IMR-90 (cell line): ENCODE measurements around the gene DLAT. TPM values are rescaled to one million over a fixed set of nuclear protein-coding genes. Genes with fewer than 3 reads are reported as not detected.
A peak's percentile ranks its signal among the peaks of the same experiment; 100 is the strongest.

Experiments used
- ATAC-seq: fragments of 200-7000 bp; cut with Tn5 transposase; 2 replicates; pipeline ENCODE4 v1.9.1; 2020; ENCODE audit warnings: low read depth, mild to moderate bottlenecking, moderate library complexity
- BruUV-seq: library from RNA; stranded (reverse); fragments of 400-500 nt; replicated peaks from 2 replicates; lab custom pipeline; 2021; lab: Mats Ljungman, UMichigan
- CTCF ChIA-PET: fragments of 300-600 bp; formaldehyde crosslinking; extraction: SDS; loops from one replicate; lab custom pipeline; 2021; ENCODE audit warnings: antibody characterized with exemption; lab: Yijun Ruan, JAX
- POLR2A ChIA-PET: fragments of 300-600 bp; sonication (Branson Sonifier 250); formaldehyde crosslinking; loops from one replicate; lab custom pipeline; 2022; ENCODE audit warnings: antibody characterized with exemption; ENCODE audit not compliant: unreplicated experiment; lab: Charles Lee
- DNase-seq: peaks from one replicate; pipeline ENCODE4 v3.0.0; 2013
- H2AFZ ChIP-seq: replicated peaks from 2 replicates; pipeline ENCODE3; 2013; ENCODE audit warnings: low read length, mild to moderate bottlenecking; ENCODE audit not compliant: poor library complexity
- H2AK5ac ChIP-seq: 2 replicates; pipeline ENCODE4 v1.6.1; 2013; ENCODE audit warnings: low read depth, low read length, inconsistent platforms
- H2AK9ac ChIP-seq: replicated peaks from 2 replicates; pipeline ENCODE3; 2013; ENCODE audit warnings: mild to moderate bottlenecking, low read depth, low read length, moderate library complexity; ENCODE audit not compliant: poor library complexity
- H2BK120ac ChIP-seq: 2 replicates; pipeline ENCODE4 v1.6.1; 2013; ENCODE audit warnings: low read depth, low read length, inconsistent platforms
- H2BK15ac ChIP-seq: 3 replicates; pipeline ENCODE4 v1.6.1; 2013; ENCODE audit warnings: low read depth, low read length, inconsistent platforms
- H2BK20ac ChIP-seq: 2 replicates; pipeline ENCODE4 v1.6.1; 2013; ENCODE audit warnings: low read depth, mild to moderate bottlenecking, inconsistent platforms, low read length, moderate library complexity
- H2BK5ac ChIP-seq: 2 replicates; pipeline ENCODE4 v1.6.1; 2013; ENCODE audit warnings: mild to moderate bottlenecking, low read depth, low read length, inconsistent platforms; ENCODE audit not compliant: poor library complexity, severe bottlenecking
- H3K14ac ChIP-seq: replicated peaks from 2 replicates; pipeline ENCODE4 v1.6.1; 2013; ENCODE audit warnings: low read depth, low read length, inconsistent platforms
- H3K18ac ChIP-seq: 2 replicates; pipeline ENCODE4 v1.6.1; 2013; ENCODE audit warnings: low read depth, low read length, control low read depth
- H3K23ac ChIP-seq: 2 replicates; pipeline ENCODE4 v1.6.1; 2013; ENCODE audit warnings: low read depth, low read length, inconsistent platforms
- H3K27ac ChIP-seq: 2 replicates; pipeline ENCODE4 v1.5.1; 2013; ENCODE audit warnings: mild to moderate bottlenecking, control low read depth, low read length; ENCODE audit not compliant: insufficient read depth
- H3K27me3 ChIP-seq: 2 replicates; pipeline ENCODE4 v1.6.1; 2013; ENCODE audit warnings: low read length; ENCODE audit not compliant: control insufficient read depth, insufficient read depth
- H3K36me3 ChIP-seq: 2 replicates; pipeline ENCODE4 v1.6.1; 2013; ENCODE audit warnings: low read length, mixed read lengths; ENCODE audit not compliant: control insufficient read depth, insufficient read depth
- H3K4ac ChIP-seq: 2 replicates; pipeline ENCODE4 v1.6.1; 2013; ENCODE audit warnings: low read depth, low read length, inconsistent platforms
- H3K4me1 ChIP-seq: 2 replicates; pipeline ENCODE4 v1.6.1; 2013; ENCODE audit warnings: low read length, mixed read lengths; ENCODE audit not compliant: control insufficient read depth, insufficient read depth
- H3K4me2 ChIP-seq: 2 replicates; pipeline ENCODE4 v1.6.1; 2013; ENCODE audit warnings: low read depth, mild to moderate bottlenecking, control low read depth, low read length, moderate library complexity
- H3K4me3 ChIP-seq: 2 replicates; pipeline ENCODE4 v1.5.1; 2013; ENCODE audit warnings: low read depth, mild to moderate bottlenecking, control low read depth, low read length, moderate library complexity; ENCODE audit not compliant: insufficient read depth
- H3K56ac ChIP-seq: 2 replicates; pipeline ENCODE4 v1.6.1; 2013; ENCODE audit warnings: low read length, inconsistent platforms; ENCODE audit not compliant: insufficient read depth; ENCODE audit errors: extremely low read depth
- H3K79me1 ChIP-seq, 2 experiments: 2 replicates each; pipeline ENCODE4 v1.6.1; 2013; ENCODE audit warnings: low read length in 2 of 2, inconsistent platforms in 1 of 2, low read depth in 1 of 2
- H3K9ac ChIP-seq: 2 replicates; pipeline ENCODE4 v1.6.1; 2013; ENCODE audit warnings: low read depth, low read length, control low read depth
- H3K9me1 ChIP-seq: 2 replicates; pipeline ENCODE4 v1.6.1; 2013; ENCODE audit warnings: low read length, inconsistent platforms; ENCODE audit not compliant: insufficient read depth
- H3K9me3 ChIP-seq: 2 replicates; pipeline ENCODE4 v1.6.1; 2013; ENCODE audit warnings: low read length; ENCODE audit not compliant: control insufficient read depth, insufficient read depth
- H4K20me1 ChIP-seq: 2 replicates; pipeline ENCODE4 v1.6.1; 2013; ENCODE audit warnings: low read length, inconsistent platforms; ENCODE audit not compliant: insufficient read depth
- H4K5ac ChIP-seq: 2 replicates; pipeline ENCODE4 v1.6.1; 2013; ENCODE audit warnings: mild to moderate bottlenecking, low read depth, low read length, control low read depth
- H4K8ac ChIP-seq, 2 experiments: 2 replicates each; pipeline ENCODE4 v1.6.1; 2013; ENCODE audit warnings: low read depth in 2 of 2, low read length in 2 of 2, control low read depth in 1 of 2, inconsistent platforms in 1 of 2
- H4K91ac ChIP-seq: 2 replicates; pipeline ENCODE4 v1.6.1; 2013; ENCODE audit warnings: low read depth, low read length, inconsistent platforms; ENCODE audit not compliant: insufficient read depth
- BHLHE40 ChIP-seq: fragments of 150-350 bp; IDR thresholded peaks from 2 replicates; pipeline ENCODE4 v1.6.1; 2016; ENCODE audit warnings: mild to moderate bottlenecking, low read depth, low read length
- CHD1 ChIP-seq: IDR thresholded peaks from 2 replicates; pipeline ENCODE4 v1.6.1; 2012; ENCODE audit warnings: low read depth, low read length, improper control_type of control experiment
- MAFK ChIP-seq: IDR thresholded peaks from 2 replicates; pipeline ENCODE4 v1.6.1; 2012; ENCODE audit warnings: low read depth, low read length, improper control_type of control experiment
- MAZ ChIP-seq: IDR thresholded peaks from 2 replicates; pipeline ENCODE4 v1.6.1; 2012; ENCODE audit warnings: low read depth, mild to moderate bottlenecking, low read length, improper control_type of control experiment, moderate library complexity, borderline replicate concordance
- NFE2L2 ChIP-seq: fragments of 150-350 bp; IDR thresholded peaks from 2 replicates; pipeline ENCODE4 v1.6.1; 2016; ENCODE audit warnings: low read depth, mild to moderate bottlenecking, low read length
- SMC3 ChIP-seq: fragments of 150-350 bp; IDR thresholded peaks from 2 replicates; pipeline ENCODE4 v1.6.1; 2016; ENCODE audit warnings: low read depth, mild to moderate bottlenecking, antibody characterized with exemption, low read length, moderate library complexity
- WGBS, 2 experiments: methylation state at CpG; one replicate each; pipeline versions ENCODE4 v1.1.5 to v1.1.7; 2013; ENCODE audit warnings: missing lambda C conversion rate in 2 of 2; ENCODE audit not compliant: insufficient read length in 1 of 2; ENCODE audit errors: extremely low coverage in 2 of 2; 5-methylcytosine and 5-hydroxymethylcytosine counted together
- dilution Hi-C: fragments of 300-500 bp; cut with HindIII; formaldehyde crosslinking; loops from one replicate; pipeline ENCODE4 v1.14.3; 2018; ENCODE audit warnings: low sequenced_read_pairs; ENCODE audit not compliant: unreplicated experiment
- in situ Hi-C: fragments of 300-500 bp; cut with MboI; formaldehyde crosslinking; loops from 3 replicates; pipeline ENCODE4 v1.14.3; 2019; ENCODE audit warnings: low sequenced_read_pairs, inconsistent platforms, mixed read lengths
- intact Hi-C: fragments of 100-400 bp; cut with micrococcal nuclease; formaldehyde crosslinking; loops from 2 replicates; pipeline ENCODE4 v1.10.0; 2022
- polyA plus RNA-seq, 3 experiments: library from polyadenylated mRNA; depleted of rRNA; stranded (reverse); fragments of >200 nt; gene quantifications; 2 replicates each; pipeline ENCODE4 v1.2.3, GENCODE V29; 2012; ENCODE audit warnings: low replicate concordance in 1 of 3
- total RNA-seq: library from RNA; depleted of rRNA; stranded (reverse); fragments of >200 nt; gene quantifications from 2 replicates; pipeline ENCODE4 v1.2.3, GENCODE V29; 2012

DLAT gene
- total and polyA plus RNA-seq, 2 of the 4 experiments (the other 2 are of a cell fraction): 15.5 to 27.2 TPM

DNA sequence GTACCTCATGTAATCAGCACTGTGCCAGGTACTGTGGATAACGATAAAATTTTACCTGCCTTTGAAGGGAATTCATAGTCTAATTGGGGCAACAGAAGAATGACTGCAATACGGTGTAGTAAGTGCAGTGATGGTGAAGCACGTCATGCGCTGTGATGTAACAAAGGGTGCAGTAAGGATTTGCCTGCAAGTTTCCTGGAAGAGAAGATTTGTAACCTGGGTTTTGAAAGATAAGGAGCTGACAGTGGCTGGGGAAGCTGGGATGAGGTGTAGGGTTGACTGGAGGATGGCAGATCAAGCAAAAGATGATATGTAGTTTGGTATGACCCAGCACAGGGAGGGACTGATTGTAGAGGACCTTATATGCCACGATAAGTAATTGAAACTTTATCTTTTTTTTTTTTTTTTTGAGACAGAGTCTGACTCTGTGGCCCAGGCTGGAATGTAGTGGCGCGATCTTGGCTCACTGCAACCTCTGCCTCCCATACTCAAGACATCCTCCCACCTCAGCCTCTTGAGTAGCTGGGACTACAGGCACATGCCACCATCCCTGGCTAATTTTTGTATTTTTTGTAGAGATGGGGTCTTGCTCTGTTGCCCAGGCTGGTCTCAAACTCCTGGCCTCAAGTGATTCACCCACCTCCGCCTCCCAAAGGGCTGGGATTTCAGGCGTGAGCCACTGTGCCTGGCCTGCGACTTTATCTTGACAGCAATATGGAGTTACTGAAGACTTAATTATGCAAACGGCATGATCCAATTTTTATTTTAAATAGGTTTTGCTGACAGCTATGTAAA lies 72.7 kb downstream of the DLAT start (continued):
- TF ChIP-seq CHD1: no peak

DNA sequence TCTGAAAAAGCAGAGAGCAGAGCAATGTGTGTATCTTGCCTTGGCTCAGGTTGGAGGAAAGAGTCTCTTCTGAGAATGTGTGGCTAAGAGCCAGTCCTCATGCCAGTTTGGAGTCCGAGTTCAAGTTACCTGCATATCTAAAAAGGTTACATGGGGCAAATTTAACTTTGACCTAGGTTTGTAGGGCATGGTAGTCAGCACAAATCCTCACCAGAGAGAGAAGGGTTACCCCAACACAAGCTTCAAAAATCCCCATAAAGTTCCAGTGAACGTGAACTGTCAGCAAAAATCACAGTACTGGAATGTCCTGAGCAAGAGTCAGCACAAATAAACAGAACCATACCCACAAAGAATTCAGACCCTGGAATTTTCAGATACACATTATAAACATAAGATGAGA lies 75.3 kb downstream of the DLAT start:
- H3K23ac ChIP-seq: peak overlapping the region; percentile 61; the same call in 1 of the 2 replicates
- TF ChIP-seq NFE2L2: peak; percentile 13; the same call in 1 of the 2 replicates
- TF ChIP-seq MAFK: peak; percentile 95
- TF ChIP-seq BHLHE40: peak; percentile 46; the same call in 1 of the 2 replicates
- TF ChIP-seq CHD1: no peak
- TF ChIP-seq MAZ: no peak
- TF ChIP-seq SMC3: no peak
- H2BK20ac ChIP-seq: peak overlapping the region; percentile 96
- peak overlapping the region; percentile 77 for H3K4me2 ChIP-seq
- peak overlapping the region; percentile 33; the same call in 1 of the 2 replicates for H3K9ac ChIP-seq
- no TSS peak for BruUV-seq
- H3K4ac ChIP-seq: peak overlapping the region; percentile 93
- peak overlapping the region; percentile 98 for H2BK120ac ChIP-seq
- H3K27me3 ChIP-seq: no peaks in the 10 kb centered on the region
- no peaks in the 10 kb centered on the region for H4K20me1 ChIP-seq
- no peak overlapping the region for H2AK9ac ChIP-seq
- H2AK5ac ChIP-seq: peak overlapping the region; percentile 46; the same call in 1 of the 2 replicates
- peak overlapping the region; percentile 94 for H3K18ac ChIP-seq
- H2BK5ac ChIP-seq: peak overlapping the region; percentile 96
- H3K4me3 ChIP-seq: no peak overlapping the region
- peak overlapping the region; percentile 60; the same call in 1 of the 2 replicates for H3K56ac ChIP-seq
- in situ Hi-C loops: loop anchor here (25.0 kb wide), 1 partner anchor 1187 kb away; no protein-coding TSS in a partner anchor
- DNase-seq (peak; percentile 80), ATAC-seq (peak; percentile 80)
- H4K8ac ChIP-seq: peak overlapping the region in 1 of 2 experiments; percentile 83; a peak in 3 of 4 replicates
- peaks cover 3% of the 10 kb centered on the region for H3K36me3 ChIP-seq
- WGBS, 2 experiments: no CpG with 5 or more reads among the region's 2 CpGs
- intact Hi-C loops: no loop called here
- ChIA-PET POLR2A (no interaction called here), CTCF (interaction anchor here (1.0 kb wide), 1 partner anchor 13 kb away, joined by 4 read pairs; no protein-coding TSS in a partner anchor)
- H4K91ac ChIP-seq: peak overlapping the region; percentile 90
- peak overlapping the region; percentile 51; the same call in 1 of the 3 replicates for H2BK15ac ChIP-seq
- peaks cover 15% of the 10 kb centered on the region; the same call in 1 of the 2 replicates for H3K9me1 ChIP-seq
- H2AFZ ChIP-seq: peak overlapping the region; percentile 25
- H3K27ac ChIP-seq: peak overlapping the region; percentile 79; the same call in 1 of the 2 replicates
- peak overlapping the region; percentile 76 for H4K5ac ChIP-seq
- peaks cover 11 to 21% of the 10 kb centered on the region in 2 experiments; a peak in 3 of 4 replicates for H3K79me1 ChIP-seq
- dilution Hi-C loops: no loop called here
- no peaks in the 10 kb centered on the region for H3K9me3 ChIP-seq
- H3K4me1 ChIP-seq: peaks cover 21% of the 10 kb centered on the region
- peak overlapping the region; percentile 79 for H3K14ac ChIP-seq
